ENCODE results near the gene P4HA2.

Gene P4HA2

DNA sequence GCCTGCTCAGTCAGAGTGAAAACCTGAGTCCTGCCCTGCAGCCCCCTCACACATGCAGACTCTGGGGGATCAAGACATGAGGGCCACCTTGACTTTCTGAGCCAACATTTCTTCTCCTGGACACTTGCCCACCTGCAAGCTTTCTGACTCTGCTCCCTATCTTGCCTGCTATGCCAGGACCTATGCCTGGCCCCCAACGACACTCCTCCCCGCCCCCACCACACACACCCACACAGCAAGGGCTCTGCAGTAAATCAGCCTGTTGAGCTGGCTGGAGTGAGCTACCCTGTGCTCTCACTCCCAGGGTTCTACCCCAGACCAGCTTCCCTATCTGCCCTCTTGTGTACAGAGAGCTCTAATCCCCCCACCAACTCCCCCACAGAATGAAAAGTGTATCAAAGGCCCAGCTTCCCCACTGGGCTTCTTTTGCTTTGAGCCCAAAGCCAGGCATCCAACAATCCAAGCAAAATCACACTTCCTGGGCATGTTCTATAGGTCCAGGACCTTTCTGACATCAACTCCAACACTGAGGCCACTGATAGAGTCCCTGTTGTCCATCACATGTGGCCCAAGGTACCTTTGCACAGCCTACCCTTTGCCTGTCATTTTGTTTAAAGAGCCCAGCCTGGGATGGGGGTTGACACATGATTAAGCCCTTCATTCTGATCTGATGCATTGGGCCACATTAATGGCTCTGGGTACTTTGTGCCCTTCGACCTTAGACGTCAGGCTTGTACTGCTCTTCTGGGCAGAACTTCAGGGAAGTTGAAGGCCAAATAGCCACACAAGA lies 37.1 kb upstream of the P4HA2 start:
- no peak for DNase-seq

DNA sequence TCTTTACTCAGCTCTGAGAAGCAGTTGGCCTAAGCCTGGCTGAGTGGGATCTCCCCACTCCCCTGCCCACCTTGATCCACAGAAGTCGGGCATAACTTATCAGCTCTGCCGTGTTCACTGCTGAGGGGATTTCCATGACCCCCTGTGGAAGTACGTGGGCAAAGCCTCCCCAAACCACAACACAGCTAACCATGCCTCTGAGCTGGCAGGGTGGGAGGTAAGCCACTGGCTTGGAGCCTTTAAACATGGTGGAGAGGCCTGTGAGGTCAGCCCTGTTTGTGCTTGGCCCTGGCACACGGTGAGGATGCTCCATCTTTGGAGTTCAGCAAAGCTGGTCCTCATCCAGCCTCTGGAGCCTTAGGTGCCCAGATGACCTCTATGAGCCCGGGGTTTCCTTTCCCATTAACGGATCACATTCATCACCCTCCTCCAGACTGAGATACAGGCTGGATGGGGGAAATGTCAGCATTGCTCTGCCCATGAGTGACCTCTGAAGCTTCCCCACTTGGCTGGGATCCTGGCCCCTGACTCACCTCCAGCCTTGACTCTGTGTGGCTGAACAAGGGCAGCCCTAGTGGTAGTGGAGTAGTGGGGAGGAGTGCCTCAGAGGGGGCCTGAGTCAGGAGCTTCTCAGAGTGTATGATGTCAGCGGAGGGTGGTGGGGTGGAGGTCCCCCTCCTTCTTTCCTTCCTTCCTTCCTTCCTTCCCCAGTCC lies 36.1 kb upstream of the P4HA2 start:
- DNase-seq: no peak

- no peak for DNase-seq
Observed at GRCh38 chr5:132262882-132263547, 35.4 kb upstream of the P4HA2 start.

DNA sequence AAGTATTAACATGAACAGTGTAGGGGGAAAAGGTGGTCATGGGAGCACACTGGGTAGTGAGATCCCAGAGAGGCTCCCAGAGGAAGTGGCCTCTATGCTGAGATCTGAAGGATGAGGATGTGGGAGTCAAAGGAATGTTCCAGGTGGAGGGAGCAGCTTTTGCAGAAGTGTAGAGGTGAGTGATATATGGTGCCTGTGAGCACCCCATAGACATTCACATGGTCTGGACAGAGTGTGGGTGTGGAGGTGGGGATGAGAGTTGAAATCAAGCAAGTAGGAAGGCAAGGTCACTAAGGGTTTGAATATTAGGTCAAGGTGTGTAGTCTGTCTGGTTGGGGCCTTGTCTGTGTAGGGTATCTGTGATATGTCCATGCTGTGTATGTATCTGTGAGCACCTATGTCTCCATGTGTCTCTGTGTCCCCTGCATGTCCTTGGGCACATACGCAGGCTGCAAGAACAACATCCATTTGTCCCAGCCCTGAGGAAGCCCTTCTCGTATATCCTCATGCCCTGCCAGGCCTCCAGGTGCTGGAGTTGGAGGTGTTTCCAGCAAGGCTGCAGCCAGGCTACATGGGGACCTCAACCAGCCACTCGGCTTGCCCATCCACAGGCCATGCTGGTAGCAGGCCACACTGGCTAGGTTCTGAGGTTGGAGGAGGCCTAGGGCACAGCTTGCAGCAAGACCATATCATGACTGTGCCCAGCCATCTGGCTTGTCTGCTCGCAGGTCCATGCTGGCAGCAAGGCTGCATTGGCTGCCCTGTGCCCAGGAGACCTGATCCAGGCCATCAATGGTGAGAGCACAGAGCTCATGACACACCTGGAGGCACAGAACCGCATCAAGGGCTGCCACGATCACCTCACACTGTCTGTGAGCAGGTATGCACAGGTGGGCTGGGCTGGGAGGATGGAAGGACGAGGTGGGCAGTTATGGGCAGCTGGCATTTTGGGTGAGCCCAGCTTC lies 34.5 kb upstream of the P4HA2 start:
- no peak for DNase-seq

DNA sequence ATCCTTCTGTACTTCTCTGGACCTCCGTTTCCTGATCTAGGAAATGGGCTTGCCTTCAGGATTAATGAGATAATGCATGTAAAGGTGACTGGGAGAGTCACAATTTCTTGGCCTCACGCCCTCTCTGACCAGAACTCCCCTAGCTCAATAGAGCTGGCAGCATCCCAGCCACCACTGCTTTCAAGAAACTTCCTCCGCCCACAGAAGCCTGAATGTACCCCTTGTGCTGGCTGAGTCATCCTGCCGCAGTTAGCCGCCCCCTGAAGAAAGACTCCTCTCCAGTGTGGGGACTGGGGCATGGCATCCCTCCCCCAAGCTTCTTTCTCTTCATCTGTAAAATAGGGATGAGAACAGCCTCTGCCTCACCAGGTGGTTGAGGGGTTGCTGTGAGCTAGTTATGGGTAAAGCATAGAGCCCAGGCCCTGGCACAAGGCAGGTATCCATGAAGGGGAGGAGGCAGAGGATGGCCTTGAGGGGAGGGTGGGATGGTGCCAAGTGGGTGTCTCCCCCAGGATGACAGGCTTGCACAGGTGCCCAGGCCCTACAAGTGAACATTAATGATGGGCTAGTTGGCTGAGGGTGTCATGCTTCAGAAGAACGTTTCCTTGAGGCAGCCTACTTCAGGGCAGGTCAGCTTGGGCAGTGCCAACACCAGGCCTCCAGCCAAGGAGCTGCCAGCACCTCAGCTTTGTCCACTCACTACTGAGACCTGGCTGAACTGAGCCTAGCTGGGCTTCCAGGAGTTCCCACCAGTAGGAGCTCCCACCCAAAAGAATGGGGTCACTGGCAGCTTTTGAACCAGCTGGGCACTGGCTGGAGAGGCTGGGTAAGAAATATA lies 33.3 kb upstream of the P4HA2 start:
- no peak for DNase-seq

- no peak for DNase-seq
Observed at GRCh38 chr5:132260051-132260450, 32.4 kb upstream of the P4HA2 start.

DNA sequence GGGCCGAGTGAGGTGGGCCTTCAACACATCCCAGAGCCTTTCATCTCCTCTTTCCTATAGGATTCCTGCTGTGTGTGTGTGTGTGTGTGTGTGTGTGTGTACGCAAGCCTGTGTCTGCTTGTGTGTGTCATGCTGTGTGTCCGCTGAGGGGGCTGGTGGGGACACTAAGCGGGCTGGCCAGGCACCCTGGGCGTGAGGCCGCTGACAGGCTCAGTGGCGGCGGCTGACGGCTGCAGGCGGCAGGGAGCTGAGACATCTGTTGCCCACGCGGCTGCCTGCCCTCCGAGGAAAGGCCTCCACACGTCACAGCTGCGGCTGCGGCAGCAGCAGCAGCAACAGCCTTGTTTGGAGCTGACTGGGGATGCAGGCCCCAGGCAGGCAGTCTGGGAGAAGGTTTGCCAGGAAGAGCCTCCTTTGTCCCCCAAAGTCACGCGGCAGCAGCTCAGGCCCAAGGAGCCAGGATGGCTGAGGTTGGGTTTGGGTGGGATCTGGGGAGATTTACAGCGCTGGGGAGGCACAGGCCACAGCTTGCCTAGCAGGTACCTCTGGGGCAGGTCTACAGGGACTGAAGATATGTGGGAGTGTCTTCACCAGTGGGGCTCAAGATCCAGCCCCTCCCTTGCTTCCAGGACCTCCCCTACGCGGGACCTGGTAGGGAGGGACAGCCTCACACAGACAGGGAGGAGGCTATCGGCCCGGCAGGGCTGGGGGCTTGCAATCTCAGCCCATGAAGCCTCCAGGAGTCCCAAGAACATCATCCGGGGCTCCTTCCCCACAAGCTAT lies 31.6 kb upstream of the P4HA2 start:
- no peak for DNase-seq

DNA sequence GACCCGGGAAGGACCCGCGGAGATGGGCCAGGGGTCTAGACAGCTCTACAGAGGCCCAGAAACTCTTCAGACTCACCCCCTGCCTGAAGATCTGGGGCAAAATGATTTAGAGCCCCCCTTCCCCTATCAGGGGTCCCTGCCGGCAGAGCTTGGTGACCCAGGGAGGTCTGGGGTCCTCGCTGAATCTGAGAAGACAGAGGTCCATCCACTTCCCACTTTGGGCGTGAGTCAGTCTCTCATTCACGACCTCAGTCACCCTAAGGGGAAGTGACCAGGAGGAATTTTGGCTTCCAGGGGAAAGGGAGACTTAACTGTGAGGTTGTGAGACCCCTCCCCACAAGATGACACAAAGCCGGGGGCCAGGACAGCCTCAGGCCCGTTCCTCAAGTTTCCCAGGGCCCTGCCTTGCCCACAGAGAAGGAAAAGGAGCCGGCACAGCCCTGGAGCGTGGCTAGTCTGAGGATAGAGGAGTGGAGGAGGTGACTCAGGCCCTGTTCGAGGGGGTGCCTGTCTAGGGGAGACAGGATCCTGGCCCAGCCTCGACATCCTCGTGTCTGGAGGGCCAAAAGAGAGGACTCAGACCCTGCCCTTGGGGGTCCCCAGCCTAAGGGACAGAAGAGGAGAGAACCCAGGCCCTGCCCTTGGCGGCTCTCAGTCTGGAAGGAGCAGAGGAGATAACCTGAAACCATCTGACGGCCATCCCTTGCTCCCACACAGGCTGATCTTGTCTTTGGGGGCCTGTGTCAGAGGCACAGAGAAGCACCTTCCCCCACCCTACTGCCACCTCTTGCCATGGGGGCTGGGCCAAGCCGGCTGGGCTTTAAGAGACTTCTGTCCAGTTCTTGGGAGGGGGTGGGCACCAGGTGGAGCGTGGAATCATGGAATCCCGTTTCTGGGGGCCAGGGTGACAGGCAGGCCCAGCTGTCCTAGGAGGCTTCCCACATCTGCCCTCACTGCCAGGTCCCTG lies 30.7 kb upstream of the P4HA2 start:
- DNase-seq: no peak

DNA sequence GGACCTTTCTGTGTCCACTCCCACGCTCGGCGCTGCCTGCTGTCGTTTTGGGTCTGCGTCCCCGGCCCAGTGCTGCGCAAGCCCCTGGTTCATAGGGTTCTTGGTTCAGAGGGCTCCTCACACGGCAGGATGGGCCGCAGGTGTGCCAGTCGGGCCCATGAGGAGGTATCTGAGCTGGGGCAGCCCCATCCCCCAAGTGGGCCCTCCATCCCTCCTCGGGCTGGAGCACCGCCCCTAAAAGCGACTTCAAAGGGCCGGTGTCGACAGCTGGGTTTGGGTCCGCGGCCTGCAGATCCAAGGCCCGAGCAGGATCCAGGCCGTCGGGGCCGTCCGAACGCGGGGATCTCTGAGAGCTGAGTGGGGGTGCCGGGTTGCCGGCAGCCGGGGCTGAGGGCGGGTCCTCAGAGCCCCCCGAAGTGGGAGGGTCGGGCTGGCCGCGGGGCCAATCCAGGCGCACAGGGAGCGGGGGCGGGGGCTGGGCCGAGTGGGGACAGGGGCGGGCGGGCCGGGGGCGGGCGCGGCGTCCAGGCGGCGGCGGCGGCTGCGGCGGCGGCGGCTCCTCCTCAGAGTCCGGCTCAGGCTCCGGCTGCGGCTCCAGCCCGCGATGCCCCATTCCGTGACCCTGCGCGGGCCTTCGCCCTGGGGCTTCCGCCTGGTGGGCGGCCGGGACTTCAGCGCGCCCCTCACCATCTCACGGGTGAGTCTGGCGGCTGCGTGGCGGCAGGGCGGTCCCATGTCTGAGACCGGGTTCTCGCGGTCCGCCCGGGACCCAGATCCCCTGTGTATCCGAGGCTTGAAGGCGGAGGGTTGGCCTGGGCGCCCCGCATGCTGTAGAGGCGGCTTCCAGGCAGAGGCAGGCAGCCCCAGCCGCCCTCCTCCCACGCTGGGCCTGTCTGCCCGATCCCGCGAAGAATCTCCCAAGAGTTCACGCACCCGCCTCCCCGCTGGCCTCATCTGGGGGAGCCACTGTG lies 29.8 kb upstream of the P4HA2 start, which contains the start of gene PDLIM4:
TSS of gene PDLIM4 (plus strand) at position 566 of the 971 bp plus-strand sequence. CDS start at position 605, 39 bp downstream.
- no peak for DNase-seq

DNA sequence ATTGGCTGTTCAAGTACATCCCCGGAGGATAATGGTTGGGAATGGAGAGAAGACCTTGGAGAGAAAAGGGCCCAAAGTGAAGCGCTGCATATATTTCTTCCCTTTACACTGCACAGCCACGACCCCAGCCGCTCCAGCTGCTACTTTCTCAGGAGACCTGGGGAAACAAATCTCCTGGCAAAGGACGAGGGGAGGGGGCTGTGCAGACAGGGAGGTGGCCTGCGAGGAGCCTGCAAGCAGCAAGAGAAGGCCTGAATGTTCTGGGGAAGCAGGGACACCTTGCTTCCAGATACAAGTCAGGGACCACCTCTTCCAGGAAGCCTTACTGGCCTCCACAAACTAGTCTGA lies 29.1 kb upstream of the P4HA2 start:
- DNase-seq: no peak

GRCh38 chr5:132256086-132256782 lies 28.6 kb upstream of the P4HA2 start:
- DNase-seq: no peak

- DNase-seq: no peak
Observed at GRCh38 chr5:132254321-132254977, 26.8 kb upstream of the P4HA2 start.

DNA sequence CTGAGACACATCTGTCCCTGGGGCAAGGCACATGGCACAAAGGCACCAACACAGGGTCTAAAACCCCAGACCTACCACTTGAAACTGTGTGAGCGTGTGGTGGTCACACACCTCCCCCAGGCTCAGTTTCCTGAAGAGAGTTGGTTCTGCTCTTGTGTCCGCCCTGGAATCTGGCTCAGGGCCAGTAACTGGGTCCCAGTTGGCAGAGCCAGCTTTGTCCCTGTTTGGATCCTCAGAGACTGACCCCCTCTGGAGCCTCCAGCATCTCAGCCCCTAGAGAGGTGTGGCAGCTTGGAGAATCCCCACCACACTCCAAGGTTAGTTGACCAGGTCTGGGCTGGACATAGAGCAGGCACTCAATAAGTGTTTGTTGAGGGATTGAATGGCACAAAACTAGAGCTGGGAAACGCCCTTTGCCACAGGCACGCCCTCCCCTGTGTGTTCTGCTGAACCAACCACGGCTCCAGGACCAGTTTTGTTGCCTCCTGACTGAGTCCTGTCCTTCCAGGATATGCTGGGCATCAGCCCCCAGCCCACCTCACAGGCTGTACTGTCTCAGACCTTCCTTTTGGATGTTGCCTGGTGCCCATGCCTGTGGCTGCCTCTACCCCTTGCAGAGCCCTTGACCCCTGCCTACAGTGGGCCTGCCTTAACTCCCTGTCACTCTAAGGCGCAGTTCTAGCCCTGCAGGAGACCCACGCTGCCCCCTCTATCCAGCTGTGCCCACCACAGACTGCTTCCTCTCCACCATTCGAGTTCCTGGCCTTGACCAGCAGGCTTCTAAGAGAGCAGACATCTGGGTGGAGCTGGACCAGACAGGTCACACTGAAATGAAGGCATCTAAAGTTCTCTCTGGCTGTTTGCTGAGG lies 26.0 kb upstream of the P4HA2 start:
- no peak for DNase-seq

DNA sequence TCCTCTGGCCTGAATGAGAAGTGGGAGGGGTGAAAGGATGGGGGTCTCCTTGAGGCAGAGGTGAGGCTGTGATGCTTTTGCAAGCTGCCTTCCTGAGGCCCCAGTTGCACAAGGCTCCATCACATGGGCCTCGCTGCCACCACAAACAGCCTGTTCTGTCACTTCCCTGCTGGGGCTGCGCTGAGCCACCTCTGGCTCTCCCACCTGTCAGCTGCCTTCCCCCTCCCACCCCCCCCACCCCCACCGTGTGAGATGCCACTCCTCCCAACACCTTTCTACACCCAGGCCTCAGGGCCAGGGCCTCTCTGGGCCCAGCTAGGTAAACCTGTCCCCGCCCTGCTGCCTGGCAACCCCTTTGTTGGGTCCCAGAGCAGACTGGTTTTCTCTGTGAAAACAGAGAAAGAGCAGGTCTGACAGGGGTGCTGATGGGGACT lies 25.4 kb upstream of the P4HA2 start:
- no peak for DNase-seq

DNA sequence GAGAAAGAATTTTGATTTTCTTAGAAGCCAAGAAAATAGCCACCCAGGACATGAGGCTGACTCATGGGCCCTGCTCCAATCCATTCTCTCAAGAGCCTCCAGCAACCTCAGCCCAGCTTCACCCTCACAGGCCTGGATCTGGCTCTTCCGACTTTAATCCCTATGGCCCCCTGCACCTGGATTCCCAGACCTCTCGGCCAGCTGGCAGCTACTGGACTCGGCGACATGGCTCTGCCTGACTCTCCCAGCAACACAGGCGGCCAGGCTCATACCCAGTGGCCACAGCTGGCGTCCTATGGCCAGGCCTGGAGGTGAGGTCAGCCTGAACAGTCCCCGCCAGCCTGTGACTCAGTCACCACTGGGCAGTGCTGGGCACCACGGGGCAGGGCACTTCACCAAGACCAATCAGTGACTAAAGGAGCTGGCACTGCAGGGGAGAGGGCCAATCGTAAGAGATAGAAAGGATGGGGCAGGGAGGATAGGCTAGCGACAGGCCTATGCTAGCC lies 23.6 kb upstream of the P4HA2 start:
- DNase-seq: no peak

DNA sequence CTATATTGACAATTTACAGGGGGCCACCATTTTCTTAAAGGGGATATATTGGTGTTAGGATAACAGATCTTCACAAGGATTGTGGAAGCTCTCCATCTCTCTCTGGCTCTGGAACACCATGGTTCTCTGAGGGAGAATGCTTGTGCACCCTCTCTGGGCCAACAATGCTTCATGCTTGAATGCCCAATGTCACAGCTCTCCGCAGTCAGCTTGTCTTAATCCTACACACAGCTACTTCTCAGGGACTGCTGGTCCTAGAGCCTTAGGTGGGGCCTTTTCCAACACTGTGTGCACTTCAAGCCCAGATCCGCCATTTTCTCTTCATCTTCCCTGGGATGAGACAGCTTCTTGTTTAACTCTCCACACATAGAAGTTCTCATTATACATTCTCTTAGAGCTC lies 22.9 kb upstream of the P4HA2 start:
- DNase-seq: no peak

Data from CD4-positive, alpha-beta T cell treated with Interleukin-17A for 4 hours (primary cell).